Type B pancreatic cell (in vitro differentiated cells): ENCODE data around the gene MARK3. TPM values are rescaled to one million over a fixed set of nuclear protein-coding genes. Genes with fewer than 3 reads are reported as not detected.

Experiments used
- DNase-seq: peaks from one replicate; pipeline ENCODE4 v3.0.0; 2021; ENCODE audit warnings: mixed read lengths; ENCODE audit not compliant: unreplicated experiment; ENCODE audit errors: extremely low spot score
- H3K27ac Mint-ChIP-seq: 2 replicates; pipeline ENCODE4 v1.8.0; 2021; ENCODE audit warnings: mild to moderate bottlenecking, mixed read lengths
- H3K27me3 Mint-ChIP-seq: 2 replicates; pipeline ENCODE4 v1.8.0; 2021; ENCODE audit warnings: mixed read lengths
- H3K36me3 Mint-ChIP-seq: 2 replicates; pipeline ENCODE4 v1.8.0; 2021; ENCODE audit warnings: mixed read lengths
- H3K4me1 Mint-ChIP-seq: one replicate; pipeline ENCODE4 v1.8.0; 2021; ENCODE audit warnings: mixed read lengths; ENCODE audit not compliant: unreplicated experiment
- H3K4me3 Mint-ChIP-seq: 2 replicates; pipeline ENCODE4 v1.8.0; 2021; ENCODE audit warnings: mild to moderate bottlenecking, mixed read lengths
- H3K9me3 Mint-ChIP-seq: 2 replicates; pipeline ENCODE4 v1.8.0; 2021; ENCODE audit warnings: mixed read lengths
- CTCF ChIP-seq: fragments of 200-600 bp; sonication (generic); conservative IDR thresholded peaks from 2 replicates; pipeline ENCODE4 v1.5.0; 2021; ENCODE audit warnings: antibody characterized with exemption, mild to moderate bottlenecking
- total RNA-seq: library from RNA; stranded (reverse); gene quantifications from 2 replicates; pipeline ENCODE4 v1.2.1, GENCODE V29; 2021; ENCODE audit warnings: low replicate concordance

MARK3 gene
- total RNA-seq, 1 donor from 2014 or later = 91.4 TPM

DNA sequence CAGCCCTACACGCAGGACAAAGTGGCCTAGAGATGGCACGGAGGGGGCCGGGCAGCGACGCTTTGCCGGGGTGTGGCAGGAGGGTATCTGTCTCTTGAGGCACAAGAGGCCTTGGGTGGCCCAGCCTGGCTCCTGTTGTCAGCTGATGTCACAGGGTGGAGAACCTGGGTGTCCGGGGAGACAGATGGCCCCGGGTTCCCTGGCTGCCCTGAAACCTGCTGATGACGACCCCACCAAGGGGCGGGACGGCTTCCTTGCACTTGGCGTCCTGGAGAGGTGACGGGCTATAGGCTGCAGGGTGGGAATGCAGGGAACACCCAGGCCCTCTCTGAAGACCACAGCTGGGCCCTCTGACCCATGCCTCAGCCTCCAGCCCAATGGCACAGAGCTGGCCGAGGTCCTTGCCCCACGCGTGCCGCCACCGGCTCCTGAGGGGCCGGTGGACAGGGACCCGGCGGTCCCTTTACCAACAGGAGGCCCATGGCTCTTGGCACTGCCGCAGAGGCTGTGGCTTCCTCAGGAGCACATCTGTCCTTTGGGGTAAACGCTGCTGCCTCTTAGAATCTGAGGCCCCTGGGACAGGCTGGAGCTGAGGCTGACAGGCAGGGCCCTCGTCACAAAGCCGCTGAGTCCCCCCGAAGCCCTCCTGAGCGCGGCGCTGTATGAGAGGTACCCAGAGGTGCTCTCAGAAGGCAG lies 160.2 kb downstream of the MARK3 start:
- peaks cover 4% of the 10 kb centered on the region for H3K4me1 Mint-ChIP-seq
- no peaks in the 10 kb centered on the region for H3K36me3 Mint-ChIP-seq
- H3K4me3 Mint-ChIP-seq = no peak overlapping the region
- TF ChIP-seq CTCF = no peak
- H3K27me3 Mint-ChIP-seq = no peaks in the 10 kb centered on the region
- H3K9me3 Mint-ChIP-seq = no peaks in the 10 kb centered on the region
- DNase-seq = no peak
- H3K27ac Mint-ChIP-seq = peak overlapping the region; percentile 48

GRCh38 chr14:103545915-103546651 lies 160.9 kb downstream of the MARK3 start:
- Mint-ChIP-seq H3K9me3 (no peaks in the 10 kb centered on the region), H3K27ac (peak overlapping the region; percentile 48), H3K27me3 (no peaks in the 10 kb centered on the region), H3K36me3 (no peaks in the 10 kb centered on the region), H3K4me1 (no peaks in the 10 kb centered on the region), H3K4me3 (no peak overlapping the region)
- TF ChIP-seq CTCF = no peak
- no peak for DNase-seq

- TF ChIP-seq CTCF = peak; percentile 99
- H3K36me3 Mint-ChIP-seq = no peaks in the 10 kb centered on the region
- DNase-seq = no peak
- no peaks in the 10 kb centered on the region for H3K27me3 Mint-ChIP-seq
- no peak overlapping the region for H3K4me3 Mint-ChIP-seq
- H3K4me1 Mint-ChIP-seq = no peaks in the 10 kb centered on the region
- no peak overlapping the region for H3K27ac Mint-ChIP-seq
- no peaks in the 10 kb centered on the region for H3K9me3 Mint-ChIP-seq
Observed at GRCh38 chr14:103546652-103547454, 161.6 kb downstream of the MARK3 start.

GRCh38 chr14:103547455-103547940 lies 162.3 kb downstream of the MARK3 start:
- no peak overlapping the region for H3K27ac Mint-ChIP-seq
- TF ChIP-seq CTCF = no peak
- DNase-seq = no peak
- H3K36me3 Mint-ChIP-seq = no peaks in the 10 kb centered on the region
- no peaks in the 10 kb centered on the region for H3K27me3 Mint-ChIP-seq
- H3K4me1 Mint-ChIP-seq = no peaks in the 10 kb centered on the region
- no peaks in the 10 kb centered on the region for H3K9me3 Mint-ChIP-seq
- H3K4me3 Mint-ChIP-seq = no peak overlapping the region

DNA sequence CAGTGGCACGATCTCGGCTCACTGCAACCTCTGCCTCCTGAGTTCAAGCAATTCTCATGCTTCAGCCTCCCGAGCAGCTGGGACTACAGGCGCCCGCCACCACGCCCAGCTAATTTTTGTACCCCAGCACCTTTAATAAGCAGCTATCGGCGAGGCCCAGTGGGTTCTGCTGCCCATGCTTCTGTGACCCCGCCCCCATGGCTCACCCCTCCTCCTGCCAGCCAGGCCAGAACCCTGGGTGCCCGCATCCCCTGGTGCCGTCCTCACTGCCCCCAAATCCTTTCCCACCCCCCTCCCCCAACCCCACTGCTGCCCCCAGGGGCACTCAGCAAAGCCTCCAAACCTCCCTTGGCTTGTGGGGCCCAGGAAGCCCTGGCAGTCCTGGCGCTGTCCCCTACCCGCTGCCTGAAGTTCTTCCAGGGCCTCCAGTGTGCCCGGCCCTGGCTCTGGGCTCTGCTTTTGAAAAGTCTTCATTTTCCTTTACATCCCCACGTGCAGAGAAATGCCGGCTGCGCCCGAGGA lies 162.8 kb downstream of the MARK3 start:
- Mint-ChIP-seq H3K4me3 (no peak overlapping the region), H3K27me3 (no peaks in the 10 kb centered on the region), H3K9me3 (no peaks in the 10 kb centered on the region), H3K4me1 (no peaks in the 10 kb centered on the region), H3K36me3 (no peaks in the 10 kb centered on the region), H3K27ac (no peak overlapping the region)
- no peak for DNase-seq
- TF ChIP-seq CTCF = no peak
